HepG2 (cell line): ENCODE measurements around the gene TRIM72. TPM values are rescaled to one million over a fixed set of nuclear protein-coding genes. Genes with fewer than 3 reads are reported as not detected.

ENCODE experiments used
- CBX5 ChIP-seq: sonication (generic); formaldehyde crosslinking; IDR thresholded peaks from 2 replicates; pipeline ENCODE4 v1.4.0; 2020; ENCODE audit warnings: missing genetic modification reagents, borderline replicate concordance
- CHD4 ChIP-seq: fragments of 200-600 bp; sonication (generic); IDR thresholded peaks from 2 replicates; pipeline ENCODE4 v1.7.0; 2017; ENCODE audit warnings: mild to moderate bottlenecking, low read length, borderline replicate concordance
- DBP ChIP-seq: sonication (generic); formaldehyde crosslinking; IDR thresholded peaks from 2 replicates; pipeline ENCODE4 v1.4.0; 2020; ENCODE audit warnings: missing genetic modification reagents; ENCODE audit errors: not compliant biosample characterization
- ETV6 ChIP-seq: sonication (generic); formaldehyde crosslinking; conservative IDR thresholded peaks from 2 replicates; pipeline ENCODE4 v1.4.0; 2020; ENCODE audit warnings: missing genetic modification reagents
- GFI1 ChIP-seq: sonication (generic); formaldehyde crosslinking; IDR thresholded peaks from 2 replicates; pipeline ENCODE4 v1.5.0; 2020; ENCODE audit warnings: missing genetic modification reagents, mild to moderate bottlenecking, borderline replicate concordance
- HNRNPH1 ChIP-seq: fragments of 200-400 bp; formaldehyde crosslinking; optimal IDR thresholded peaks from 2 replicates; pipeline ENCODE3; 2017; ENCODE audit warnings: mild to moderate bottlenecking, low read depth, low read length
- HNRNPK ChIP-seq: fragments of 200-400 bp; formaldehyde crosslinking; IDR thresholded peaks from 2 replicates; pipeline ENCODE4 v1.6.1; 2018; ENCODE audit warnings: low read length, low read depth, moderate library complexity, mild to moderate bottlenecking; ENCODE audit not compliant: poor library complexity, severe bottlenecking
- KMT2A ChIP-seq: sonication (generic); formaldehyde crosslinking; IDR thresholded peaks from 2 replicates; pipeline ENCODE4 v1.4.0; 2020; ENCODE audit warnings: missing genetic modification reagents
- LCORL ChIP-seq, 2 experiments: fragments of 450-650 bp in 1 of 2; sonication (generic) in 1 of 2; formaldehyde crosslinking in 1 of 2; IDR thresholded peaks; 2 replicates each; pipeline versions ENCODE4 v1.5.0 to v1.6.1; 2017 to 2020; ENCODE audit warnings: antibody characterized with exemption in 1 of 2, missing genetic modification reagents in 1 of 2
- NFKB2 ChIP-seq: sonication (generic); formaldehyde crosslinking; IDR thresholded peaks from 2 replicates; pipeline ENCODE4 v1.4.0; 2020; ENCODE audit warnings: missing genetic modification reagents, borderline replicate concordance
- RBFOX2 ChIP-seq: fragments of 200-400 bp; formaldehyde crosslinking; IDR thresholded peaks from 2 replicates; pipeline ENCODE4 v1.6.1; 2017; ENCODE audit warnings: low read depth, mild to moderate bottlenecking, low read length
- RORA ChIP-seq: sonication (generic); formaldehyde crosslinking; IDR thresholded peaks from 2 replicates; pipeline ENCODE4 v1.5.0; 2020; ENCODE audit warnings: mild to moderate bottlenecking, missing genetic modification reagents, moderate library complexity
- SMAD3 ChIP-seq: sonication (generic); formaldehyde crosslinking; IDR thresholded peaks from 2 replicates; pipeline ENCODE4 v1.4.0; 2020; ENCODE audit warnings: missing genetic modification reagents
- TAF1 ChIP-seq: sonication (generic); formaldehyde crosslinking; IDR thresholded peaks from 2 replicates; pipeline ENCODE4 v1.4.0; 2020; ENCODE audit warnings: missing genetic modification reagents
- THYN1 ChIP-seq: sonication (generic); formaldehyde crosslinking; IDR thresholded peaks from 2 replicates; pipeline ENCODE4 v1.8.1; 2023; ENCODE audit warnings: low read depth, mild to moderate bottlenecking, moderate library complexity, missing genetic modification reagents, borderline replicate concordance
- ZBTB21 ChIP-seq: sonication (generic); formaldehyde crosslinking; IDR thresholded peaks from 2 replicates; pipeline ENCODE4 v1.4.0; 2020; ENCODE audit warnings: missing genetic modification reagents
- ZNF136 ChIP-seq: sonication (generic); formaldehyde crosslinking; IDR thresholded peaks from 2 replicates; pipeline ENCODE4 v1.8.1; 2022; ENCODE audit warnings: low read depth, mild to moderate bottlenecking, moderate library complexity, missing genetic modification reagents
- ZNF274 ChIP-seq: sonication (generic); formaldehyde crosslinking; IDR thresholded peaks from 2 replicates; pipeline ENCODE4 v1.5.1; 2020; ENCODE audit warnings: mild to moderate bottlenecking, missing genetic modification reagents
- ZNF343 ChIP-seq: sonication (generic); formaldehyde crosslinking; IDR thresholded peaks from 2 replicates; pipeline ENCODE4 v1.4.0; 2020; ENCODE audit warnings: mild to moderate bottlenecking, missing genetic modification reagents
- ZNF556 ChIP-seq: sonication (generic); formaldehyde crosslinking; IDR thresholded peaks from 2 replicates; pipeline ENCODE4 v1.4.0; 2020; ENCODE audit warnings: mild to moderate bottlenecking, missing genetic modification reagents, borderline replicate concordance
- ZNF572 ChIP-seq: sonication (generic); formaldehyde crosslinking; IDR thresholded peaks from 2 replicates; pipeline ENCODE4 v1.5.1; 2020; ENCODE audit warnings: mild to moderate bottlenecking, missing genetic modification reagents
- ZNF644 ChIP-seq: IDR thresholded peaks from 2 replicates; pipeline ENCODE4 v1.6.1; 2016; ENCODE audit warnings: low read depth
- polyA plus RNA-seq, 8 experiments: library from polyadenylated mRNA; depleted of rRNA in 3 of 8; stranded (reverse) in 7 of 8; unstranded in 1 of 8; fragments of >200 nt; fragmentation: Illumina TruSeq in 4 of 8; extraction: Trizol in 4 of 8; gene quantifications; 2 replicates each; pipeline versions ENCODE4 v1.2.1 to v1.2.3, GENCODE V29; 2011 to 2016; ENCODE audit warnings: low read depth in 4 of 8, missing spikeins in 1 of 8, mixed read lengths in 1 of 8; ENCODE audit not compliant: insufficient read depth in 1 of 8
- total RNA-seq, 5 experiments: library from RNA; depleted of rRNA; stranded (reverse); fragments of >200 nt; fragmentation: Illumina TruSeq; extraction: Trizol; gene quantifications; 2 replicates each; pipeline ENCODE4 v1.2.3, GENCODE V29; 2016; ENCODE audit warnings: low read depth in 1 of 5
- TF ChIP-seq, protein P1 (sequence below): sonication (generic); formaldehyde crosslinking; IDR thresholded peaks from 2 replicates; pipeline ENCODE4 v1.5.0; 2020; ENCODE audit warnings: missing genetic modification reagents
- TF ChIP-seq, protein P2 (sequence below): sonication (generic); formaldehyde crosslinking; IDR thresholded peaks from 2 replicates; pipeline ENCODE4 v1.4.0; 2020; ENCODE audit warnings: missing genetic modification reagents, borderline replicate concordance
- TF ChIP-seq, protein P3 (sequence below): fragments of 450-650 bp; IDR thresholded peaks from 2 replicates; pipeline ENCODE4 v1.6.1; 2016

The TRIM72 gene
- total and polyA plus RNA-seq, 2 of the 13 experiments (the other 11 are each of a cell fraction or from before 2014, with no cell fraction given): not detected

DNA sequence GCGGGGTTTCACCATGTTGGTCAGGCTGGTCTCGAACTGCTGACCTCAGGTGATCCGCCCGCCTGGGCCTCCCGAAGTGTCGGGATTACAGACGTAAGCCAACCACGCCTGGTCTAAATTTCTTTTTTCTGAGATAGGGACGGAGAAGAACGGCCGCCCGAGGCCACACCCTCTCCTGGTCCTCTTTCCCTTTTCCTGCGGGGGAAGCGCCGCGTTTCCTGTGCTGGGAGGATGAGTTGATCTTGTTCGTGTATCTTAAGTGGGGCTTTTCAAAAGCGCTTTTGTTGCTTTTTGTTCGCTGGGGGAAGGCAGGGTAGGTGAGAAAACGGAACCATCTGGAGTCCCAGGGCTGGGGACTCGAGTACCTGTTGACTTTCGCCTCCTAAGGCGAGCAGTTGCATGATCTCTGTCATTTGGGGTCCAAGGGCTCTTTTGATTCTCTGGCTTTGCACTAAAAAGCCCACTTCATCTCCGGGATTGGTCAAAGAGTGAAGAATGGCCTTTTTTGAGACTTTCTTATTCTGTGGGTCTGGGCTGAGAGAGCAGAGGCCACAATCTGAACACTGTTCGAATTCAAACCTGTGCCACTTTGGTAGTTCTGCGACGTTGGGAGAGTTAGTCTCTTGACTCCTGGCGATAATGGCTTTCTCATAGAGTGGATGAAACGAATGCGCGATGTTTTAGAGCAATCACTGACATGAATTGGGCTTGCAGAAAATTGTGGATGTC is 32.7 kb upstream of the TRIM72 start (continued):
- TF ChIP-seq ZNF556 (CRISPR knock-in tag): no peak
- TF ChIP-seq, protein P1, sequence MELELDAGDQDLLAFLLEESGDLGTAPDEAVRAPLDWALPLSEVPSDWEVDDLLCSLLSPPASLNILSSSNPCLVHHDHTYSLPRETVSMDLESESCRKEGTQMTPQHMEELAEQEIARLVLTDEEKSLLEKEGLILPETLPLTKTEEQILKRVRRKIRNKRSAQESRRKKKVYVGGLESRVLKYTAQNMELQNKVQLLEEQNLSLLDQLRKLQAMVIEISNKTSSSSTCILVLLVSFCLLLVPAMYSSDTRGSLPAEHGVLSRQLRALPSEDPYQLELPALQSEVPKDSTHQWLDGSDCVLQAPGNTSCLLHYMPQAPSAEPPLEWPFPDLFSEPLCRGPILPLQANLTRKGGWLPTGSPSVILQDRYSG (CRISPR knock-in tag): no peak
- 0 out of 2 replicates have a peak, but pooled peaks have one; percentile 3 for TF ChIP-seq KMT2A
- TF ChIP-seq ZNF644 (CRISPR knock-in tag): no peak
- TF ChIP-seq HNRNPH1: no peak
- peak; percentile 47; the same call in 1 of the 2 replicates for TF ChIP-seq RBFOX2
- no peak for TF ChIP-seq CBX5 (CRISPR knock-in tag)
- no peak for TF ChIP-seq ETV6 (CRISPR knock-in tag)
- no peak for TF ChIP-seq ZNF274 (CRISPR knock-in tag)
- TF ChIP-seq ZBTB21 (CRISPR knock-in tag): 0 out of 2 replicates have a peak, but pooled peaks have one; percentile 3
- TF ChIP-seq, protein P2, sequence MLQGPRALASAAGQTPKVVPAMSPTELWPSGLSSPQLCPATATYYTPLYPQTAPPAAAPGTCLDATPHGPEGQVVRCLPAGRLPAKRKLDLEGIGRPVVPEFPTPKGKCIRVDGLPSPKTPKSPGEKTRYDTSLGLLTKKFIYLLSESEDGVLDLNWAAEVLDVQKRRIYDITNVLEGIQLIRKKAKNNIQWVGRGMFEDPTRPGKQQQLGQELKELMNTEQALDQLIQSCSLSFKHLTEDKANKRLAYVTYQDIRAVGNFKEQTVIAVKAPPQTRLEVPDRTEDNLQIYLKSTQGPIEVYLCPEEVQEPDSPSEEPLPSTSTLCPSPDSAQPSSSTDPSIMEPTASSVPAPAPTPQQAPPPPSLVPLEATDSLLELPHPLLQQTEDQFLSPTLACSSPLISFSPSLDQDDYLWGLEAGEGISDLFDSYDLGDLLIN (CRISPR knock-in tag): 0 out of 2 replicates have a peak, but pooled peaks have one; percentile 46
- no peak for TF ChIP-seq RORA (CRISPR knock-in tag)
- no peak for TF ChIP-seq ZNF343 (CRISPR knock-in tag)
- TF ChIP-seq, protein P3, sequence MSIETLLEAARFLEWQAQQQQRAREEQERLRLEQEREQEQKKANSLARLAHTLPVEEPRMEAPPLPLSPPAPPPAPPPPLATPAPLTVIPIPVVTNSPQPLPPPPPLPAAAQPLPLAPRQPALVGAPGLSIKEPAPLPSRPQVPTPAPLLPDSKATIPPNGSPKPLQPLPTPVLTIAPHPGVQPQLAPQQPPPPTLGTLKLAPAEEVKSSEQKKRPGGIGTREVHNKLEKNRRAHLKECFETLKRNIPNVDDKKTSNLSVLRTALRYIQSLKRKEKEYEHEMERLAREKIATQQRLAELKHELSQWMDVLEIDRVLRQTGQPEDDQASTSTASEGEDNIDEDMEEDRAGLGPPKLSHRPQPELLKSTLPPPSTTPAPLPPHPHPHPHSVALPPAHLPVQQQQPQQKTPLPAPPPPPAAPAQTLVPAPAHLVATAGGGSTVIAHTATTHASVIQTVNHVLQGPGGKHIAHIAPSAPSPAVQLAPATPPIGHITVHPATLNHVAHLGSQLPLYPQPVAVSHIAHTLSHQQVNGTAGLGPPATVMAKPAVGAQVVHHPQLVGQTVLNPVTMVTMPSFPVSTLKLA: no peak
- TF ChIP-seq HNRNPK: no peak
- no peak for TF ChIP-seq GFI1 (CRISPR knock-in tag)
- no peak for TF ChIP-seq NFKB2 (CRISPR knock-in tag)
- no peak for TF ChIP-seq ZNF136 (CRISPR knock-in tag)
- TF ChIP-seq DBP: no peak
- 0 out of 2 replicates have a peak, but pooled peaks have one; percentile 3 for TF ChIP-seq CHD4
- no peak for TF ChIP-seq THYN1 (CRISPR knock-in tag)
- TF ChIP-seq SMAD3 (CRISPR knock-in tag): no peak
- no peak for TF ChIP-seq LCORL (IDR thresholded peaks at IDR 0.05)
- no peak for TF ChIP-seq LCORL (CRISPR knock-in tag; IDR thresholded peaks at IDR 0.05)
- 0 out of 2 replicates have a peak, but pooled peaks have one; percentile 62 for TF ChIP-seq ZNF572 (CRISPR knock-in tag)
- TF ChIP-seq TAF1 (CRISPR knock-in tag): no peak
